ENCODE results near the gene LRRC55. TPM values are rescaled to one million over a fixed set of nuclear protein-coding genes. Genes with fewer than 3 reads are reported as not detected.

Gene LRRC55
- total RNA-seq, 1 experiment from 2014 or later, result 0.79 TPM

DNA sequence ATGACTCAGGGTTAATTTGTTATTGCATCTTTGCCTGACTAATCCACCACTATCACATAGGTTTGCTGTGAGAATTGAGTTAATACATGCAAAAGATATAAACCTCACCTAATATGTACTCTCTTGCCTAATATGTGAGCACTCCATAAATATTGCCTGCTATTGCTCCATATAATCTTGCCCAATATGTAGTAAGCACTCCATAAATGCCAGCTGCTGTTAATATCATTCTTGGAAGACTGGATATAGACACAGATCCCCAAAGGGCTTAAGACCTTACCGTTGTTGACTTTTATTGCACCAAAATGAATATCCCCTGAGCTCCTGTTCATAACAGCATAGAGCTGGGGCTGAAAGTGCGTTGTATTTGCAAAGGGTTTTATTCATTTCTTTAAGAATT lies 27.0 kb upstream of the LRRC55 start:
- no peak for DNase-seq (ENCODE audit: low spot score)
- Mint-ChIP-seq H3K4me1 (peaks cover 31% of the 10 kb centered on the region), H3K36me3 (no peaks in the 10 kb centered on the region), H3K9me3 (no peaks in the 10 kb centered on the region), H3K4me3 (no peak overlapping the region), H3K27ac (no peak overlapping the region), H3K27me3 (ENCODE audit: low read depth) (peaks cover 4% of the 10 kb centered on the region; the same call in 1 of the 2 replicates)
- ChIA-PET CTCF (interaction anchor here (1.6 to 1.9 kb wide), 2 partner anchors 23 to 95 kb away, joined by 4 to 22 read pairs; no protein-coding TSS in a partner anchor), POLR2A (no interaction called here)
- ATAC-seq, result no peak
- TF ChIP-seq GRHL2 (CRISPR knock-in tag; IDR thresholded peaks at IDR 0.05; ENCODE audit: insufficient replicate concordance, severe bottlenecking), result no peak
- TF ChIP-seq ZBTB21 (CRISPR knock-in tag; IDR thresholded peaks at IDR 0.05; ENCODE audit: borderline replicate concordance), result no peak
- TF ChIP-seq, protein P1, sequence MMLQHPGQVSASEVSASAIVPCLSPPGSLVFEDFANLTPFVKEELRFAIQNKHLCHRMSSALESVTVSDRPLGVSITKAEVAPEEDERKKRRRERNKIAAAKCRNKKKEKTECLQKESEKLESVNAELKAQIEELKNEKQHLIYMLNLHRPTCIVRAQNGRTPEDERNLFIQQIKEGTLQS (CRISPR knock-in tag; conservative IDR thresholded peaks at IDR 0.05), result no peak
- no peak for TF ChIP-seq NR2C2 (CRISPR knock-in tag; IDR thresholded peaks at IDR 0.05)
- TF ChIP-seq USF2 (CRISPR knock-in tag; IDR thresholded peaks at IDR 0.05), result no peak
- no peak for TF ChIP-seq NFATC4 (CRISPR knock-in tag; IDR thresholded peaks at IDR 0.05)
- TF ChIP-seq EMX1 (CRISPR knock-in tag; IDR thresholded peaks at IDR 0.05), result no peak
- TF ChIP-seq E2F1 (CRISPR knock-in tag; IDR thresholded peaks at IDR 0.05), result no peak
- TF ChIP-seq ZNF423 (CRISPR knock-in tag; IDR thresholded peaks at IDR 0.05), result no peak
- TF ChIP-seq, protein P2, sequence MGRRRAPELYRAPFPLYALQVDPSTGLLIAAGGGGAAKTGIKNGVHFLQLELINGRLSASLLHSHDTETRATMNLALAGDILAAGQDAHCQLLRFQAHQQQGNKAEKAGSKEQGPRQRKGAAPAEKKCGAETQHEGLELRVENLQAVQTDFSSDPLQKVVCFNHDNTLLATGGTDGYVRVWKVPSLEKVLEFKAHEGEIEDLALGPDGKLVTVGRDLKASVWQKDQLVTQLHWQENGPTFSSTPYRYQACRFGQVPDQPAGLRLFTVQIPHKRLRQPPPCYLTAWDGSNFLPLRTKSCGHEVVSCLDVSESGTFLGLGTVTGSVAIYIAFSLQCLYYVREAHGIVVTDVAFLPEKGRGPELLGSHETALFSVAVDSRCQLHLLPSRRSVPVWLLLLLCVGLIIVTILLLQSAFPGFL (CRISPR knock-in tag; IDR thresholded peaks at IDR 0.05; ENCODE audit: borderline replicate concordance), result no peak

DNA sequence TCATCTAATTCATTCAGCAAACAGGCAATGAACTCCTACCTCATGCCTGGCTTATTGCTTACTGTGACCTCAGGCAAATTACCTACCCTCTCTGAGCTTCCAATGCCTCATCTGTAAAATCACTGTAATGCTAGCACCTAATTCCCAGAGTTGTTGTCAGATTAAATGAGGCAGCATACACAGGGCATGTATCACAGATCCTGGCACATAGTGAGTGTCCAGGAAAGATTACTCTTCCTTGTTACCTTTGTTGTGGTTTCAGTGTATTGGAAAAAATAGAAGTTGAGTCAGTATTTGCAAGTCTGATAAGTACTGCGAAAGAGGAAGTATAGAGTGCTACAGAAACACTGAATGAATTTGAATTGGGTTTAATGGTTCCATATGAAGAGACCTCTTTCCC lies 26.4 kb upstream of the LRRC55 start:
- Mint-ChIP-seq H3K4me3 (no peak overlapping the region), H3K9me3 (no peaks in the 10 kb centered on the region), H3K4me1 (peaks cover 31% of the 10 kb centered on the region), H3K36me3 (no peaks in the 10 kb centered on the region), H3K27ac (no peak overlapping the region; the same call in 1 of the 2 replicates), H3K27me3 (ENCODE audit: low read depth) (peaks cover 4% of the 10 kb centered on the region; the same call in 1 of the 2 replicates)
- ChIA-PET POLR2A (no interaction called here), CTCF (interaction anchor here (0.7 to 1.9 kb wide), 3 partner anchors 24 to 94 kb away, joined by 3 to 22 read pairs (median 4); no protein-coding TSS in a partner anchor)
- DNase-seq (ENCODE audit: low spot score) (no peak), ATAC-seq (no peak)
- TF ChIP-seq FOXK1 (CRISPR knock-in tag; IDR thresholded peaks at IDR 0.05) (no peak), NFE2L1 (CRISPR knock-in tag; IDR thresholded peaks at IDR 0.05) (no peak), MYBL2 (CRISPR knock-in tag; IDR thresholded peaks at IDR 0.05) (no peak), MLX (CRISPR knock-in tag; IDR thresholded peaks at IDR 0.05) (no peak), GRHL2 (CRISPR knock-in tag; IDR thresholded peaks at IDR 0.05; ENCODE audit: insufficient replicate concordance, severe bottlenecking) (no peak), ARID4B (CRISPR knock-in tag; IDR thresholded peaks at IDR 0.05; ENCODE audit: borderline replicate concordance) (no peak), KAT7 (CRISPR knock-in tag; IDR thresholded peaks at IDR 0.05; ENCODE audit: borderline replicate concordance) (no peak), FOXJ3 (CRISPR knock-in tag; IDR thresholded peaks at IDR 0.05; ENCODE audit: borderline replicate concordance) (no peak), ZBTB43 (CRISPR knock-in tag; IDR thresholded peaks at IDR 0.05) (no peak)
- TF ChIP-seq, protein P3, sequence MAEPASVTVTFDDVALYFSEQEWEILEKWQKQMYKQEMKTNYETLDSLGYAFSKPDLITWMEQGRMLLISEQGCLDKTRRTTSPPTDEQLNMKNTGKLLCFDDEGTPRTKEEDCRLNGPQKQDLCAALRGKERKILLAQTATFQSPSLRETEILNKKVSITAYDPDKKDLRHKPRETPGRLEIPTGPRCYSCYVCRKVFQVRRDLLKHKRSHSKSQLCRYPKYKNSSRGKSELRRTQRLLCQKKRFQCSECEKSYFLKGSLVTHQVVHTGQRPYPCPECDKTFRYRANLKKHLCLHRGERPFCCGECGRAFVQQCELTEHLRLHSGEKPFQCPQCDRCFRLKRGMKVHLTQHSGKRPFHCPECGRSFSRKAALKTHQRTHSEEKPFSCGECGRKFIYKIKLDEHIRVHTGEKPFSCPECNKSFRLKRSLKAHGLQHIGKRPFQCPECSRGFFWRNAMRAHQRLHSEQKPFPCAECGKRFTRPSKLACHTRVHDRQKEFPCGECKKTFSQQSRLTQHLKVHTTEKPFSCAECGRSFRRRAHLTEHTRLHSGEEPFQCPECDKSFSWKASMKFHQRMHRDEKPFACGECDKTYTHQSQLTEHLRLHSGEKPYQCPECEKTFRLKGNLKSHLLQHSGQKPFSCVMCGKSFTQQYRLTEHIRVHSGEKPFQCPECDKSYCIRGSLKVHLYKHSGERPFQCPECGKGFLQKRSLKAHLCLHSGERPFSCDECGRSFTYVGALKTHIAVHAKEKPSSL (CRISPR knock-in tag; conservative IDR thresholded peaks at IDR 0.05), result no peak
- TF ChIP-seq, protein P2 (CRISPR knock-in tag; IDR thresholded peaks at IDR 0.05; ENCODE audit: borderline replicate concordance), result no peak

Measured in WTC11 (cell line).